ENCODE data around the gene ARPC5. TPM values are rescaled to one million over a fixed set of nuclear protein-coding genes. Genes with fewer than 3 reads are reported as not detected.
A peak's percentile ranks its signal among the peaks of the same experiment; 100 is the strongest.

Gene ARPC5
- total and polyA plus RNA-seq, 9 of the 15 experiments (the other 6 are each of a cell fraction or from before 2014, with no cell fraction given) = 71.8 to 150 (median 91.6) TPM

DNA sequence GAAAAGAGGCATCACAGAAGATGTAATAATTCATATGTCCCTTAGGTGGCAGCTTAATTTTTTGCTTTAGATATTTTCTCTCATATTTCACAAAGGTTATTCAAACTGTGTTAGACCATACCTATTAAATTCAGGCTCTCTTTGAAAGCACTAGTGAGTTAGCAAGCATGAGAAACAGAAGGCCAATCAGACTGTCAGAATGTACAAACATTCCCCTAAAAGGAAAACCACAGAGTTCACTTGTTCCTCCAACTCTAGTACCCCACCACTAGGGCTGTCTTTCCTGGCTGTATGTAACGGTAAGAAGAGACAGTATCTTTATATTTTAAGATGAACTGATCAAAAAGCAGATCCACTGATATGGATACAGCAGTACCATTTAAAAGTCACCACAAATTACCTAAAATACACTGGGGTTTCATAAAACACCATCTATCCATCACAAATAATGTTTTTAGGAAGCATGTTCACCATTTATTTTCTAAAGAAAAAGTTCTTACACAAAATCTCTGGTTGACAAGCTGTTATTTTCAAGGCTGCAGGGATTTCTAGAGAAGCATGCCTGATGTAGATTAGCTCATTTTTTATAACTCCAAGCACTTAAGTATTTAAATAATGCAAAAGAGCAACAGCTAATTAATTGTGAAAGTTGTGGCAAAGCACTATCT, 1.8 kb downstream of the ARPC5 start (continued):
- TF ChIP-seq, protein P1, sequence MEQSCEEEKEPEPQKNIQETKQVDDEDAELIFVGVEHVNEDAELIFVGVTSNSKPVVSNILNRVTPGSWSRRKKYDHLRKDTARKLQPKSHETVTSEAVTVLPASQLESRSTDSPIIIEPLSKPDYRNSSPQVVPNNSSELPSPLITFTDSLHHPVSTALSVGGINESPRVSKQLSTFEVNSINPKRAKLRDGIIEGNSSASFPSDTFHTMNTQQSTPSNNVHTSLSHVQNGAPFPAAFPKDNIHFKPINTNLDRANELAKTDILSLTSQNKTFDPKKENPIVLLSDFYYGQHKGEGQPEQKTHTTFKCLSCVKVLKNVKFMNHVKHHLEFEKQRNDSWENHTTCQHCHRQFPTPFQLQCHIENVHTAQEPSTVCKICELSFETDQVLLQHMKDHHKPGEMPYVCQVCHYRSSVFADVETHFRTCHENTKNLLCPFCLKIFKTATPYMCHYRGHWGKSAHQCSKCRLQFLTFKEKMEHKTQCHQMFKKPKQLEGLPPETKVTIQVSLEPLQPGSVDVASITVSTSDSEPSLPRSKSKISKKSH (CRISPR knock-in tag; IDR thresholded peaks at IDR 0.05) = no peak
- TF ChIP-seq, protein P2, sequence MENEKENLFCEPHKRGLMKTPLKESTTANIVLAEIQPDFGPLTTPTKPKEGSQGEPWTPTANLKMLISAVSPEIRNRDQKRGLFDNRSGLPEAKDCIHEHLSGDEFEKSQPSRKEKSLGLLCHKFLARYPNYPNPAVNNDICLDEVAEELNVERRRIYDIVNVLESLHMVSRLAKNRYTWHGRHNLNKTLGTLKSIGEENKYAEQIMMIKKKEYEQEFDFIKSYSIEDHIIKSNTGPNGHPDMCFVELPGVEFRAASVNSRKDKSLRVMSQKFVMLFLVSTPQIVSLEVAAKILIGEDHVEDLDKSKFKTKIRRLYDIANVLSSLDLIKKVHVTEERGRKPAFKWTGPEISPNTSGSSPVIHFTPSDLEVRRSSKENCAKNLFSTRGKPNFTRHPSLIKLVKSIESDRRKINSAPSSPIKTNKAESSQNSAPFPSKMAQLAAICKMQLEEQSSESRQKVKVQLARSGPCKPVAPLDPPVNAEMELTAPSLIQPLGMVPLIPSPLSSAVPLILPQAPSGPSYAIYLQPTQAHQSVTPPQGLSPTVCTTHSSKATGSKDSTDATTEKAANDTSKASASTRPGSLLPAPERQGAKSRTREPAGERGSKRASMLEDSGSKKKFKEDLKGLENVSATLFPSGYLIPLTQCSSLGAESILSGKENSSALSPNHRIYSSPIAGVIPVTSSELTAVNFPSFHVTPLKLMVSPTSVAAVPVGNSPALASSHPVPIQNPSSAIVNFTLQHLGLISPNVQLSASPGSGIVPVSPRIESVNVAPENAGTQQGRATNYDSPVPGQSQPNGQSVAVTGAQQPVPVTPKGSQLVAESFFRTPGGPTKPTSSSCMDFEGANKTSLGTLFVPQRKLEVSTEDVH (IDR thresholded peaks at IDR 0.05; ENCODE audit: low read depth, partially characterized antibody) = no peak
- TF ChIP-seq SUPT5H (IDR thresholded peaks at IDR 0.05) (no peak), EP400 (IDR thresholded peaks at IDR 0.05) (0 out of 2 replicates have a peak, but pooled peaks have one; percentile 20), NFIX (CRISPR knock-in tag; IDR thresholded peaks at IDR 0.05; ENCODE audit: low read depth) (no peak), MAFF (IDR thresholded peaks at IDR 0.05; ENCODE audit: low read length) (no peak), NR2C2 (CRISPR knock-in tag; IDR thresholded peaks at IDR 0.05) (no peak), NR2C2 (tag; IDR thresholded peaks at IDR 0.05) (peak; percentile 51), ZFPM2 (CRISPR knock-in tag; IDR thresholded peaks at IDR 0.05) (peak; percentile 60; the same call in 1 of the 2 replicates), MTA3 (IDR thresholded peaks at IDR 0.05; ENCODE audit: borderline replicate concordance) (peak; percentile 36; the same call in 1 of the 2 replicates), C11orf30 (IDR thresholded peaks at IDR 0.05; ENCODE audit: low read depth) (no peak), ZNF347 (CRISPR knock-in tag; IDR thresholded peaks at IDR 0.05; ENCODE audit: low read depth) (no peak), RAD21 (CRISPR knock-in tag; conservative IDR thresholded peaks at IDR 0.05 in 1 of 2, IDR thresholded peaks at IDR 0.05 in 1 of 2) (no peak), SPI1 (IDR thresholded peaks at IDR 0.05; ENCODE audit: borderline replicate concordance, low read depth, low read length) (no peak), ZFX (CRISPR knock-in tag; IDR thresholded peaks at IDR 0.05) (no peak; the same call in 1 of the 2 replicates), RBM14 (IDR thresholded peaks at IDR 0.05; ENCODE audit: borderline replicate concordance, insufficient read depth, low read depth, low read length) (no peak), STAT5B (CRISPR knock-in tag; IDR thresholded peaks at IDR 0.05) (no peak), SMARCA4 (IDR thresholded peaks at IDR 0.05) (peak; percentile 45; the same call in 1 of the 2 replicates)

Measured in K562 (cell line).